HepG2 (cell line): ENCODE results near the gene TM9SF2. TPM values are rescaled to one million over a fixed set of nuclear protein-coding genes. Genes with fewer than 3 reads are reported as not detected.

ENCODE experiments used
- ATAC-seq: fragments of 200-7000 bp; cut with Tn5 transposase; 3 replicates; pipeline ENCODE4 v1.9.1; 2020; ENCODE audit warnings: mild to moderate bottlenecking, moderate library complexity
- BruUV-seq: library from RNA; stranded (reverse); fragments of 400-500 nt; replicated peaks from 2 replicates; lab custom pipeline; 2021; lab: Mats Ljungman, UMichigan
- CTCF ChIA-PET: fragments of 300-600 bp; formaldehyde crosslinking; extraction: SDS; loops from one replicate; lab custom pipeline; 2021; ENCODE audit warnings: low total read pairs, inconsistent platforms, low intra/inter-chr PET ratio; lab: Yijun Ruan, JAX
- POLR2A ChIA-PET: fragments of 350-600 bp; sonication (Branson Sonifier 250); formaldehyde crosslinking; loops from one replicate; lab custom pipeline; 2020; ENCODE audit warnings: antibody characterized with exemption, inconsistent platforms; lab: Yijun Ruan, JAX
- DNase-seq: peaks from one replicate; pipeline ENCODE4 v3.0.0-alpha.2; 2015; ENCODE audit warnings: low spot score
- FAIRE-seq: peaks from 3 replicates; lab custom pipeline; 2011; peaks lifted over from hg19 to GRCh38; lab: Jason Lieb, UNC
- H2AFZ ChIP-seq: one replicate; pipeline ENCODE4 v1.6.1; 2011; ENCODE audit warnings: low read length, inconsistent platforms
- H3K27ac ChIP-seq: fragments of 300-600 bp; 3 replicates; pipeline ENCODE4 v1.8.0; 2011; ENCODE audit warnings: mixed run types, mild to moderate bottlenecking, mixed read lengths, low read length, inconsistent platforms; ENCODE audit not compliant: insufficient read depth; ENCODE audit errors: extremely low read length
- H3K27me3 ChIP-seq, 2 experiments: fragments of 200-600 bp in 1 of 2; 2 replicates in 1 of 2; 3 replicates in 1 of 2; pipeline versions ENCODE4 v1.6.0 to v1.8.0; 2011; ENCODE audit warnings: low read length in 2 of 2, mild to moderate bottlenecking in 2 of 2, moderate library complexity in 2 of 2, inconsistent platforms in 1 of 2; ENCODE audit not compliant: insufficient read depth in 2 of 2, control insufficient read depth in 1 of 2
- H3K36me3 ChIP-seq, 2 experiments: fragments of 200-600 bp in 1 of 2; replicated peaks in 1 of 2; 2 replicates in 1 of 2; 3 replicates in 1 of 2; pipeline versions ENCODE4 v1.5.1 to v1.8.0; 2011; ENCODE audit warnings: low read length in 2 of 2, inconsistent platforms in 1 of 2; ENCODE audit not compliant: insufficient read depth in 2 of 2, control insufficient read depth in 1 of 2
- H3K4me1 ChIP-seq: 2 replicates; pipeline ENCODE4 v1.5.1; 2012; ENCODE audit warnings: low read length, inconsistent platforms; ENCODE audit not compliant: insufficient read depth
- H3K4me2 ChIP-seq: 2 replicates; pipeline ENCODE4 v1.6.0; 2011; ENCODE audit warnings: low read depth, low read length, inconsistent platforms
- H3K4me3 ChIP-seq, 3 experiments: fragments of 200-600 bp in 1 of 3; sonication (generic), shearing (Covaris generic) in 1 of 3; replicated peaks in 1 of 3; 2 replicates each; pipeline ENCODE4 v1.5.1; 2011 to 2016; ENCODE audit warnings: low read length in 3 of 3, inconsistent platforms in 2 of 3, low read depth in 2 of 3, mild to moderate bottlenecking in 2 of 3, control low read depth in 1 of 3, mixed read lengths in 1 of 3; ENCODE audit not compliant: insufficient read depth in 1 of 3
- H3K79me2 ChIP-seq: one replicate; pipeline ENCODE4 v1.6.1; 2011; ENCODE audit warnings: low read length, inconsistent platforms; ENCODE audit not compliant: insufficient read depth
- H3K9ac ChIP-seq: 2 replicates; pipeline ENCODE4 v1.6.0; 2011; ENCODE audit warnings: mild to moderate bottlenecking, low read depth, low read length, inconsistent platforms; ENCODE audit not compliant: insufficient read depth
- H3K9me3 ChIP-seq: 2 replicates; pipeline ENCODE4 v1.5.1; 2012; ENCODE audit warnings: mild to moderate bottlenecking, low read length
- H4K20me1 ChIP-seq: 2 replicates; pipeline ENCODE4 v1.6.0; 2011; ENCODE audit warnings: inconsistent platforms, mild to moderate bottlenecking, low read length, moderate library complexity; ENCODE audit not compliant: insufficient read depth
- HOXA7 ChIP-seq: sonication (generic); formaldehyde crosslinking; IDR thresholded peaks from 2 replicates; pipeline ENCODE4 v1.8.1; 2022; ENCODE audit warnings: mild to moderate bottlenecking, missing genetic modification reagents, moderate library complexity
- NR2C2 ChIP-seq: sonication (generic); formaldehyde crosslinking; IDR thresholded peaks from 2 replicates; pipeline ENCODE4 v1.4.0; 2020; ENCODE audit warnings: missing genetic modification reagents, mild to moderate bottlenecking, moderate library complexity, borderline replicate concordance
- PAWR ChIP-seq: sonication (generic); formaldehyde crosslinking; IDR thresholded peaks from 2 replicates; pipeline ENCODE4 v1.4.0; 2020; ENCODE audit warnings: missing genetic modification reagents, mild to moderate bottlenecking, borderline replicate concordance
- RFX5 ChIP-seq: IDR thresholded peaks from 2 replicates; pipeline ENCODE4 v1.6.1; 2011; ENCODE audit warnings: low read depth, low read length, improper control_type of control experiment
- SALL1 ChIP-seq: sonication (generic); formaldehyde crosslinking; IDR thresholded peaks from 2 replicates; pipeline ENCODE4 v1.8.0; 2022; ENCODE audit warnings: mild to moderate bottlenecking, missing genetic modification reagents
- ZMAT3 ChIP-seq: sonication (generic); formaldehyde crosslinking; conservative IDR thresholded peaks from 2 replicates; pipeline ENCODE4 v1.7.0; 2021; ENCODE audit warnings: missing genetic modification reagents
- ZNF430 ChIP-seq: sonication (generic); formaldehyde crosslinking; IDR thresholded peaks from 2 replicates; pipeline ENCODE4 v1.9.0; 2021; ENCODE audit warnings: mild to moderate bottlenecking, missing genetic modification reagents
- ZNF446 ChIP-seq: sonication (generic); formaldehyde crosslinking; IDR thresholded peaks from 2 replicates; pipeline ENCODE4 v1.5.0; 2020; ENCODE audit warnings: mild to moderate bottlenecking, missing genetic modification reagents
- ZNF558 ChIP-seq: sonication (generic); formaldehyde crosslinking; IDR thresholded peaks from 2 replicates; pipeline ENCODE4 v1.9.0; 2022; ENCODE audit warnings: mild to moderate bottlenecking, missing genetic modification reagents, borderline replicate concordance
- ZNF562 ChIP-seq: sonication (generic); formaldehyde crosslinking; IDR thresholded peaks from 2 replicates; pipeline ENCODE4 v1.8.0; 2022; ENCODE audit warnings: missing genetic modification reagents, borderline replicate concordance
- ZNF572 ChIP-seq: sonication (generic); formaldehyde crosslinking; IDR thresholded peaks from 2 replicates; pipeline ENCODE4 v1.5.1; 2020; ENCODE audit warnings: mild to moderate bottlenecking, missing genetic modification reagents
- ZNF792 ChIP-seq: IDR thresholded peaks from 2 replicates; pipeline ENCODE4 v1.6.1; 2016
- WGBS: methylation state at CpG from one replicate; pipeline ENCODE4 v1.1.6; 2017; ENCODE audit warnings: low lambda C conversion rate; 5-methylcytosine and 5-hydroxymethylcytosine counted together
- in situ Hi-C: cut with HindIII; loops from 2 replicates; pipeline ENCODE4 v1.10.0; 2017; ENCODE audit warnings: low pct_unique_long_range_greater_than_20kb; ENCODE audit not compliant: extremely low pct_ligation_motif_present
- intact Hi-C: fragments of 100-400 bp; cut with micrococcal nuclease; formaldehyde crosslinking; loops from one replicate; pipeline ENCODE4 v1.10.0; 2022; ENCODE audit not compliant: unreplicated experiment
- polyA plus RNA-seq, 8 experiments: library from polyadenylated mRNA; depleted of rRNA in 3 of 8; stranded (reverse) in 7 of 8; unstranded in 1 of 8; fragments of >200 nt; fragmentation: Illumina TruSeq in 4 of 8; extraction: Trizol in 4 of 8; gene quantifications; 2 replicates each; pipeline versions ENCODE4 v1.2.1 to v1.2.3, GENCODE V29; 2011 to 2016; ENCODE audit warnings: low read depth in 4 of 8, missing spikeins in 1 of 8, mixed read lengths in 1 of 8; ENCODE audit not compliant: insufficient read depth in 1 of 8
- total RNA-seq, 5 experiments: library from RNA; depleted of rRNA; stranded (reverse); fragments of >200 nt; fragmentation: Illumina TruSeq; extraction: Trizol; gene quantifications; 2 replicates each; pipeline ENCODE4 v1.2.3, GENCODE V29; 2016; ENCODE audit warnings: low read depth in 1 of 5
- TF ChIP-seq, protein P1 (sequence below), 2 experiments: sonication (generic) in 1 of 2; formaldehyde crosslinking in 1 of 2; IDR thresholded peaks; 2 replicates each; pipeline versions ENCODE4 v1.5.1 to v1.6.1; 2011 to 2020; ENCODE audit warnings: borderline replicate concordance in 1 of 2, low read depth in 1 of 2, low read length in 1 of 2, mild to moderate bottlenecking in 1 of 2, missing genetic modification reagents in 1 of 2, moderate library complexity in 1 of 2
- TF ChIP-seq, protein P2 (sequence below): sonication (generic); formaldehyde crosslinking; IDR thresholded peaks from 2 replicates; pipeline ENCODE4 v1.5.0; 2020; ENCODE audit warnings: missing genetic modification reagents
- TF ChIP-seq, protein P3 (sequence below): sonication (generic); formaldehyde crosslinking; IDR thresholded peaks from 2 replicates; pipeline ENCODE4 v1.9.0; 2021; ENCODE audit warnings: missing genetic modification reagents, borderline replicate concordance

TM9SF2 gene
- total and polyA plus RNA-seq, 2 of the 13 experiments (the other 11 are each of a cell fraction or from before 2014, with no cell fraction given): 94.1 to 123 TPM

DNA sequence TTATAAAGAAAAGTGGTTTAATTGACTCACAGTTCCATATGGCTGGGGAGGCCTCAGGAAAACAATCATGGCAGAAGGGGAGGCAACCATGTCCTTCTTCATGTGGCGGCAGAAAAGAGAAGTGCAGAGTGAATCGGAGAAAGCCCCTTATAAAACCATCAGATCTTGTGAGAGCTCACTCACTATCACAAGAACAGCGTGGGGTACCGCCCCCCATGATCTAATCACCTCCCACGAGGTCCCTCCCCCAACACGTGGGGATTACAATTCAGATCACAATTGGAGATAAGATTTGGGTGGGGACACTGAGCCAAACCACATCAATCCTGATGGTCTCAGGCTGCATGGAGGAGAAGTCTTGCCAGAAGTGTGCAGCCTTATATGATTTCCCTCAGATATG lies 26.0 kb downstream of the TM9SF2 start:
- ChIA-PET CTCF (no interaction called here), POLR2A (no interaction called here)
- no peak for DNase-seq
- no peak for TF ChIP-seq NR2C2 (CRISPR knock-in tag)
- TF ChIP-seq PAWR: no peak
- no peak for TF ChIP-seq ZNF562 (CRISPR knock-in tag)
- TF ChIP-seq ZNF558 (CRISPR knock-in tag): no peak
- no peak for TF ChIP-seq ZNF446 (CRISPR knock-in tag)
- no peak for TF ChIP-seq ZMAT3
- TF ChIP-seq SALL1 (CRISPR knock-in tag): no peak
- no peak for TF ChIP-seq ZNF430 (CRISPR knock-in tag)
- TF ChIP-seq HOXA7 (CRISPR knock-in tag): no peak
- no peak for TF ChIP-seq ZNF572 (CRISPR knock-in tag)
- TF ChIP-seq, protein P1, sequence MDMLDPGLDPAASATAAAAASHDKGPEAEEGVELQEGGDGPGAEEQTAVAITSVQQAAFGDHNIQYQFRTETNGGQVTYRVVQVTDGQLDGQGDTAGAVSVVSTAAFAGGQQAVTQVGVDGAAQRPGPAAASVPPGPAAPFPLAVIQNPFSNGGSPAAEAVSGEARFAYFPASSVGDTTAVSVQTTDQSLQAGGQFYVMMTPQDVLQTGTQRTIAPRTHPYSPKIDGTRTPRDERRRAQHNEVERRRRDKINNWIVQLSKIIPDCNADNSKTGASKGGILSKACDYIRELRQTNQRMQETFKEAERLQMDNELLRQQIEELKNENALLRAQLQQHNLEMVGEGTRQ (IDR thresholded peaks at IDR 0.05; ENCODE audit: low read depth, low read length): no peak
- TF ChIP-seq, protein P1 (CRISPR knock-in tag; IDR thresholded peaks at IDR 0.05; ENCODE audit: borderline replicate concordance): no peak
- no peak for TF ChIP-seq ZNF792 (CRISPR knock-in tag)
- TF ChIP-seq, protein P2, sequence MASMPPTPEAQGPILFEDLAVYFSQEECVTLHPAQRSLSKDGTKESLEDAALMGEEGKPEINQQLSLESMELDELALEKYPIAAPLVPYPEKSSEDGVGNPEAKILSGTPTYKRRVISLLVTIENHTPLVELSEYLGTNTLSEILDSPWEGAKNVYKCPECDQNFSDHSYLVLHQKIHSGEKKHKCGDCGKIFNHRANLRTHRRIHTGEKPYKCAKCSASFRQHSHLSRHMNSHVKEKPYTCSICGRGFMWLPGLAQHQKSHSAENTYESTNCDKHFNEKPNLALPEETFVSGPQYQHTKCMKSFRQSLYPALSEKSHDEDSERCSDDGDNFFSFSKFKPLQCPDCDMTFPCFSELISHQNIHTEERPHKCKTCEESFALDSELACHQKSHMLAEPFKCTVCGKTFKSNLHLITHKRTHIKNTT (CRISPR knock-in tag): no peak
- TF ChIP-seq, protein P3, sequence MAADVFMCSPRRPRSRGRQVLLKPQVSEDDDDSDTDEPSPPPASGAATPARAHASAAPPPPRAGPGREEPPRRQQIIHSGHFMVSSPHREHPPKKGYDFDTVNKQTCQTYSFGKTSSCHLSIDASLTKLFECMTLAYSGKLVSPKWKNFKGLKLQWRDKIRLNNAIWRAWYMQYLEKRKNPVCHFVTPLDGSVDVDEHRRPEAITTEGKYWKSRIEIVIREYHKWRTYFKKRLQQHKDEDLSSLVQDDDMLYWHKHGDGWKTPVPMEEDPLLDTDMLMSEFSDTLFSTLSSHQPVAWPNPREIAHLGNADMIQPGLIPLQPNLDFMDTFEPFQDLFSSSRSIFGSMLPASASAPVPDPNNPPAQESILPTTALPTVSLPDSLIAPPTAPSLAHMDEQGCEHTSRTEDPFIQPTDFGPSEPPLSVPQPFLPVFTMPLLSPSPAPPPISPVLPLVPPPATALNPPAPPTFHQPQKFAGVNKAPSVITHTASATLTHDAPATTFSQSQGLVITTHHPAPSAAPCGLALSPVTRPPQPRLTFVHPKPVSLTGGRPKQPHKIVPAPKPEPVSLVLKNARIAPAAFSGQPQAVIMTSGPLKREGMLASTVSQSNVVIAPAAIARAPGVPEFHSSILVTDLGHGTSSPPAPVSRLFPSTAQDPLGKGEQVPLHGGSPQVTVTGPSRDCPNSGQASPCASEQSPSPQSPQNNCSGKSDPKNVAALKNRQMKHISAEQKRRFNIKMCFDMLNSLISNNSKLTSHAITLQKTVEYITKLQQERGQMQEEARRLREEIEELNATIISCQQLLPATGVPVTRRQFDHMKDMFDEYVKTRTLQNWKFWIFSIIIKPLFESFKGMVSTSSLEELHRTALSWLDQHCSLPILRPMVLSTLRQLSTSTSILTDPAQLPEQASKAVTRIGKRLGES (CRISPR knock-in tag): no peak
- TF ChIP-seq RFX5: no peak
- no peaks in the 10 kb centered on the region; the same call in 1 of the 2 replicates for H4K20me1 ChIP-seq
- BruUV-seq: no TSS peak
- no peak overlapping the region for H3K9ac ChIP-seq
- no peak for ATAC-seq
- FAIRE-seq: no peak
- 98% methylated on average over 6 of the region's 6 CpGs for WGBS
- H3K4me2 ChIP-seq: no peak overlapping the region
- no peaks in the 10 kb centered on the region for H3K9me3 ChIP-seq
- H3K4me3 ChIP-seq: no peak overlapping the region
- no peaks in the 10 kb centered on the region for H3K4me1 ChIP-seq
- no peak overlapping the region for H3K27ac ChIP-seq
- no peaks in the 10 kb centered on the region for H3K79me2 ChIP-seq
- in situ Hi-C loops: no loop called here
- no peaks in the 10 kb centered on the region for H3K27me3 ChIP-seq
- no peak overlapping the region for H2AFZ ChIP-seq
- intact Hi-C loops: no loop called here
- H3K36me3 ChIP-seq: peaks cover 12 to 57% of the 10 kb centered on the region in 2 experiments
